ENCODE results near the gene NPBWR2. TPM values are rescaled to one million over a fixed set of nuclear protein-coding genes. Genes with fewer than 3 reads are reported as not detected.

Gene NPBWR2
- total and polyA plus RNA-seq, 9 of the 15 experiments (the other 6 are each of a cell fraction or from before 2014, with no cell fraction given): not detected

DNA sequence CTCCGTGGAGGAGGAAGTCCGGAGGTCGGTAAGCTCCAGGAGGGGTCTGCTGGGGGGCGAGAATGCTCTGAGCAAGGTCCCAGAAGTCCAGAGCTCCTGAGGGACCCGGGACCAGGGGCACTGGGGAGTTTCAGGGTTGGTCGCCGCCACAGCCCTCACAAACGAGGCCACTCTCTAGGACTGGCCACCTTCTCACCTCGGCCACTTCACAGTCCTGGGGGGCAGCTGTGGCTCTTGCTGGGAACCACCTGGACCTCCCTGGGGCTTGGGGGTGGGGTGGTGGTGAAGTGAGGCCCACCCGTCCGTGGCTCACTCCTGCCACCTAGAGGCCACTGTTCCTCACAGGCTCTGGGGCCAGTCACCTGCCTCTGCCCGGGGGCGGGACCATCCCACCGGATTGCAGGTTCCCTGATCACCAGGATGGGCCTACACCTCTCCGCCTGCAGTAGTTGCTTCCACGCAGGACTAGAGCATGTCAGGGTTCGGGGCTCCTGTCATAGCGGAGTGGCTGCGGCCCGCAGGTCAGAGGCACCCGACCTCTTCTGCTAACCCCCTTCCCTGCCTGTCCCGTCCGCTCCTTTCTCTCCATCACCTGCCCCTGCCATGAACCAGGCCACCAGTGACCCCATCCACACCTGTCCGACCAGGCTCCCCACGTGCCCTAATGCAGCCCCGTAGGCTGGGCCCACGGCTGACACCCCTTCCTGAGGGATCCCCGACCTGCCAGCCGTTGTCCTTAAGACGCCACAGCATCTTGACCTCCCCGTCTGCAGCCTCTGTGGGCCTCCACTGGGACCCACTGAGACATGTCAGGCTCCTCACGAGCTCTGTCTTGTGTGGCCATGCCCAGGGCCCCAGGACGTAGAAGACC lies 49.5 kb downstream of the NPBWR2 start (continued):
- TF ChIP-seq, protein P1, sequence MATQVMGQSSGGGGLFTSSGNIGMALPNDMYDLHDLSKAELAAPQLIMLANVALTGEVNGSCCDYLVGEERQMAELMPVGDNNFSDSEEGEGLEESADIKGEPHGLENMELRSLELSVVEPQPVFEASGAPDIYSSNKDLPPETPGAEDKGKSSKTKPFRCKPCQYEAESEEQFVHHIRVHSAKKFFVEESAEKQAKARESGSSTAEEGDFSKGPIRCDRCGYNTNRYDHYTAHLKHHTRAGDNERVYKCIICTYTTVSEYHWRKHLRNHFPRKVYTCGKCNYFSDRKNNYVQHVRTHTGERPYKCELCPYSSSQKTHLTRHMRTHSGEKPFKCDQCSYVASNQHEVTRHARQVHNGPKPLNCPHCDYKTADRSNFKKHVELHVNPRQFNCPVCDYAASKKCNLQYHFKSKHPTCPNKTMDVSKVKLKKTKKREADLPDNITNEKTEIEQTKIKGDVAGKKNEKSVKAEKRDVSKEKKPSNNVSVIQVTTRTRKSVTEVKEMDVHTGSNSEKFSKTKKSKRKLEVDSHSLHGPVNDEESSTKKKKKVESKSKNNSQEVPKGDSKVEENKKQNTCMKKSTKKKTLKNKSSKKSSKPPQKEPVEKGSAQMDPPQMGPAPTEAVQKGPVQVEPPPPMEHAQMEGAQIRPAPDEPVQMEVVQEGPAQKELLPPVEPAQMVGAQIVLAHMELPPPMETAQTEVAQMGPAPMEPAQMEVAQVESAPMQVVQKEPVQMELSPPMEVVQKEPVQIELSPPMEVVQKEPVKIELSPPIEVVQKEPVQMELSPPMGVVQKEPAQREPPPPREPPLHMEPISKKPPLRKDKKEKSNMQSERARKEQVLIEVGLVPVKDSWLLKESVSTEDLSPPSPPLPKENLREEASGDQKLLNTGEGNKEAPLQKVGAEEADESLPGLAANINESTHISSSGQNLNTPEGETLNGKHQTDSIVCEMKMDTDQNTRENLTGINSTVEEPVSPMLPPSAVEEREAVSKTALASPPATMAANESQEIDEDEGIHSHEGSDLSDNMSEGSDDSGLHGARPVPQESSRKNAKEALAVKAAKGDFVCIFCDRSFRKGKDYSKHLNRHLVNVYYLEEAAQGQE (IDR thresholded peaks at IDR 0.05; ENCODE audit: borderline replicate concordance): peak; percentile 72; the same call in 1 of the 2 replicates
- TF ChIP-seq, protein P1 (CRISPR knock-in tag; IDR thresholded peaks at IDR 0.05; ENCODE audit: low read depth): no peak
- TF ChIP-seq MXI1 (IDR thresholded peaks at IDR 0.05; ENCODE audit: low read depth, low read length): no peak
- no peak for TF ChIP-seq NR2C1 (IDR thresholded peaks at IDR 0.05)
- no peak for TF ChIP-seq NR2C1 (tag; IDR thresholded peaks at IDR 0.05)
- TF ChIP-seq CHD2 (IDR thresholded peaks at IDR 0.05; ENCODE audit: low read depth, low read length): no peak
- TF ChIP-seq, protein P2, sequence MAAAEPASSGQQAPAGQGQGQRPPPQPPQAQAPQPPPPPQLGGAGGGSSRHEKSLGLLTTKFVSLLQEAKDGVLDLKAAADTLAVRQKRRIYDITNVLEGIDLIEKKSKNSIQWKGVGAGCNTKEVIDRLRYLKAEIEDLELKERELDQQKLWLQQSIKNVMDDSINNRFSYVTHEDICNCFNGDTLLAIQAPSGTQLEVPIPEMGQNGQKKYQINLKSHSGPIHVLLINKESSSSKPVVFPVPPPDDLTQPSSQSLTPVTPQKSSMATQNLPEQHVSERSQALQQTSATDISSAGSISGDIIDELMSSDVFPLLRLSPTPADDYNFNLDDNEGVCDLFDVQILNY (CRISPR knock-in tag; IDR thresholded peaks at IDR 0.05): no peak
- no peak for TF ChIP-seq RBFOX2 (IDR thresholded peaks at IDR 0.05; ENCODE audit: low read depth, low read length)
- no peak for TF ChIP-seq POLR2AphosphoS5 (IDR thresholded peaks at IDR 0.05; ENCODE audit: control insufficient read depth, insufficient read depth, low read depth, low read length)
- no peak for TF ChIP-seq ZNF232 (CRISPR knock-in tag; IDR thresholded peaks at IDR 0.05)
- TF ChIP-seq ZNF174 (CRISPR knock-in tag; IDR thresholded peaks at IDR 0.05): no peak
- TF ChIP-seq, protein P3, sequence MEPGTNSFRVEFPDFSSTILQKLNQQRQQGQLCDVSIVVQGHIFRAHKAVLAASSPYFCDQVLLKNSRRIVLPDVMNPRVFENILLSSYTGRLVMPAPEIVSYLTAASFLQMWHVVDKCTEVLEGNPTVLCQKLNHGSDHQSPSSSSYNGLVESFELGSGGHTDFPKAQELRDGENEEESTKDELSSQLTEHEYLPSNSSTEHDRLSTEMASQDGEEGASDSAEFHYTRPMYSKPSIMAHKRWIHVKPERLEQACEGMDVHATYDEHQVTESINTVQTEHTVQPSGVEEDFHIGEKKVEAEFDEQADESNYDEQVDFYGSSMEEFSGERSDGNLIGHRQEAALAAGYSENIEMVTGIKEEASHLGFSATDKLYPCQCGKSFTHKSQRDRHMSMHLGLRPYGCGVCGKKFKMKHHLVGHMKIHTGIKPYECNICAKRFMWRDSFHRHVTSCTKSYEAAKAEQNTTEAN (CRISPR knock-in tag; IDR thresholded peaks at IDR 0.05): no peak
- TF ChIP-seq ZFX (CRISPR knock-in tag; IDR thresholded peaks at IDR 0.05): peak; percentile 54
- TF ChIP-seq, protein P4, sequence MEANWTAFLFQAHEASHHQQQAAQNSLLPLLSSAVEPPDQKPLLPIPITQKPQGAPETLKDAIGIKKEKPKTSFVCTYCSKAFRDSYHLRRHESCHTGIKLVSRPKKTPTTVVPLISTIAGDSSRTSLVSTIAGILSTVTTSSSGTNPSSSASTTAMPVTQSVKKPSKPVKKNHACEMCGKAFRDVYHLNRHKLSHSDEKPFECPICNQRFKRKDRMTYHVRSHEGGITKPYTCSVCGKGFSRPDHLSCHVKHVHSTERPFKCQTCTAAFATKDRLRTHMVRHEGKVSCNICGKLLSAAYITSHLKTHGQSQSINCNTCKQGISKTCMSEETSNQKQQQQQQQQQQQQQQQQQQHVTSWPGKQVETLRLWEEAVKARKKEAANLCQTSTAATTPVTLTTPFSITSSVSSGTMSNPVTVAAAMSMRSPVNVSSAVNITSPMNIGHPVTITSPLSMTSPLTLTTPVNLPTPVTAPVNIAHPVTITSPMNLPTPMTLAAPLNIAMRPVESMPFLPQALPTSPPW (CRISPR knock-in tag; IDR thresholded peaks at IDR 0.05): peak; percentile 54; the same call in 1 of the 2 replicates
- TF ChIP-seq RB1 (IDR thresholded peaks at IDR 0.05; ENCODE audit: low read depth): peak; percentile 55
- TF ChIP-seq SLC30A9 (CRISPR knock-in tag; IDR thresholded peaks at IDR 0.05): no peak
- TF ChIP-seq NCOR1 (IDR thresholded peaks at IDR 0.05): no peak
